Measurements from ENCODE around the gene FPR1. TPM values are rescaled to one million over a fixed set of nuclear protein-coding genes. Genes with fewer than 3 reads are reported as not detected.

The FPR1 gene
- total RNA-seq: 0.20 TPM in 1 of 2 replicates, not detected in the other

GRCh38 chr19:51751655-51752054 lies at the start of gene FPR1:
Gene FPR1 (minus strand): TSS chr19:51751878. CDS start chr19:51746994, 4,884 bp downstream.

GRCh38 chr19:51794885-51795490 lies 43.3 kb upstream of the FPR1 start, which contains the start of gene FPR3:
Gene FPR3 (plus strand): TSS chr19:51795157. CDS start chr19:51823749, 28,592 bp downstream.

GRCh38 chr19:51760697-51761356 lies 9.1 kb upstream of the FPR1 start, which contains the start of gene FPR2:
Gene FPR2 (plus strand): TSS chr19:51761180. CDS start chr19:51768659, 7,479 bp downstream.

Other genes with a start within 250 kb of the FPR1 start
- not detected in 2 replicates for gene SIGLEC6, start 220.2 kb downstream of the FPR1 start, total RNA-seq
- 8.9 and 9.1 TPM in 2 replicates for gene ZNF175, start 180.6 kb downstream of the FPR1 start, total RNA-seq
- not detected in 2 replicates for gene SIGLEC5, start 121.5 kb downstream of the FPR1 start, total RNA-seq
- gene SIGLEC14, start 105.1 kb downstream of the FPR1 start, total RNA-seq: not detected in 2 replicates
- gene SPACA6, start 58.5 kb downstream of the FPR1 start, total RNA-seq: 4.2 and 5.8 TPM in 2 replicates
- gene HAS1, start 27.9 kb downstream of the FPR1 start, total RNA-seq: 0.03 and 4.8 TPM in 2 replicates
- 0.07 TPM in 1 of 2 replicates, not detected in the other for gene FPR2, start 9.3 kb upstream of the FPR1 start, total RNA-seq
- 0.07 and 0.17 TPM in 2 replicates for gene FPR3, start 43.3 kb upstream of the FPR1 start, total RNA-seq
- 7.6 and 8.3 TPM in 2 replicates for gene ZNF577, start 136.1 kb upstream of the FPR1 start, total RNA-seq
- gene ZNF649, start 153.1 kb upstream of the FPR1 start, total RNA-seq: 4.7 and 5.4 TPM in 2 replicates
- gene ZNF613, start 175.6 kb upstream of the FPR1 start, total RNA-seq: 5.7 and 7.6 TPM in 2 replicates
- 8.3 and 10.7 TPM in 2 replicates for gene ZNF350, start 235.0 kb upstream of the FPR1 start, total RNA-seq